Stimulated activated CD4-positive, alpha-beta T cell treated with anti-CD3 and anti-CD28 coated beads, TNF-alpha, amount 100 ng/mL, for 1 hour (primary cell): ENCODE data around the gene MAGT1.
"Not testable (repeated sequence)": the region's sequence is repeated elsewhere in the genome, so short reads cannot be mapped to it uniquely, and the experiment has no call there.

Source experiments
- DNase-seq, 3 donors: peaks; one replicate each; pipeline ENCODE4 v3.0.0-alpha.2; 2020; ENCODE audit warnings: low read depth in 3 of 3, low spot score in 1 of 3

The MAGT1 gene

DNA sequence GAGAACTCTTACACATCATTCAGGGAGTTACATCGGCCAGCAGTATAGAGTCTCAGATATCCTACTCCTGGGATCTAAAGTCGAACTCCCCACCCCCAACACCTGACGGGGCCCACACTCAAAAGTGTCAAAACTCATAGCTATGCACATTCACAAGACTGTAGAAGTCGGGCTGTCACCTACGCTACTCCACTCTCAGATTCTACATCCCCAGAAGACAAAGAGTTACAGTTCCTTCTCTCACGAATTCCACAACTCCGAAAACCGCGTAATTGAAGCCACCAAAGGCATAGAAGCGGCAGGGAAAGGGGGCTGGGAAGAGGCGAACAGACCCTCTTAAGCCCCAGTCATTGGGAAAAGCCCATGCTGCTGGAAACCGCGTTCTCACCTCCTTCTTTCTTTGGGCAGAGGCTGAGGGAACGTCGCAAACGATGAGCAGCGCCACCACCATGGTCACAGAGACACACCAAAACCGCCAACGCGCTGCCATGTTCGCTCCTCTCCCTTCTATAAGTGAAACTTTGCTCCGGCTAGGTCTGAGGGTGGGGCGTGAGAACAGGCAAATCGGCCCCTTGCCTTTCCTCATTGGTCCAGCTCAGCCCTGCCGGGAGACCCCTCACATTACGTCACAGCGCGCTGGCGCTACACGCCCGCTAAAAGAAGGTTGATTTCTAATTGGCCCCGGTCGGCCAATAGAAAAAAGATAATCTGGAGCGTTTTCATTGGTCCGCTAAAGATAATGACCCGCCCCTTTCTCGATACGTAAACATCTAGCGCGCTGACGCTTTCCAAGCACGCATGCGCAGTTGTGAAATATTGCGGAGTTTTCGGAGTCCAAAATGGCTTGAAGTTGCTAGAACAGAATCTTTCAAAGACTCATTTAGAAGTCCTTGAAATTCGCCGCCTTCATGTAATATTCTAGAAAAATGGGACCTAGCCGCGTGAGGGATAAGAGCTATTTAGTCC lies at the start of gene MAGT1:
TSS of gene MAGT1 (minus strand) at position 515 of the 966 bp plus-strand sequence. CDS start at position 490, 25 bp downstream.
- peak; percentile 64 to 81 (median 77) for DNase-seq

DNA sequence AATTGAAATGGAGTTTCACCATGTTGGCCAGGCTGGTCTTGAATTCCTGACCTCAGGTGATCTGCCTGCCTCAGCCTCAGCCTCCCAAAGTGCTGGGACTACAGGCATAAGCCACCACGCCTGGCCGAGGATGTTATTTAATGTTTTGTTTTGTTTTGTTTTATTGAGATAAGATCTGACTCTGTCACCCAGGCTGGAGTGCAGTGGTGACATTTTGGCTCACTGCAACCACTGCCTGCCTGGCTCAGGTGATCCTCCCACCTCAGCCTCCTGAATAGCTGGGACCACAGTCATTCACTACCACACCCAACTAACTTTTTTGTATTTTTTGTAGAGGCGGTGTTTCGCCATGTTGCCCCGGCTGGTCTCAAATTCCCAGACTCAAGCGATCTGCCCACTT lies 49.8 kb upstream of the MAGT1 start:
- not testable (repeated sequence) for DNase-seq

DNA sequence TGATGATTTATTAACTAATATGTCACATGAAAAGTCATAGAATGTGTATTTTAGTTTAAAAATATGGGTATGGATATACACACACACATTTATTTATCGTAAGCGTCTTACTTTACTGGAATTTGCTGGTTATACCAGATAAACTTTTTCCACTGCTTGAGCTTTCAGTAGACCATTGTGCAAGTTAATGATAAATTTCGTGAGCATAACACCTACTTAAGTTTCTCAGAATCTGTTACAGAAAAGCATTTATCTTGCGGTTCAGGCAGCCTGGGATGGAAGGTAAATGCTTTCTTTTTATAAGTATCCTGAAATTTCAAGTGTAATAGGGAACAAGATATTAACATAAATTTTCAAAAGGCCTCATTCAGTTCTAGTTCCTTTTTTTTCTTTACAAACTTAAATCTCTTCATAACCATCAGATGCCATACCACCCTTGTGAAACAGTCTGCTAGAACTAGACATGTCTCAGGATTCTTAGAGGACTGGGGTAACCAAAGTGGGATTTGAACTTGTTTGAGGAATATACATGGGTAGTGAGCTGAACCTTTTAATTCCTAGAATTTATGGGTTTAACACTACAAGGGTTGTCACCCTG lies 42.9 kb upstream of the MAGT1 start:
- no peak for DNase-seq

DNA sequence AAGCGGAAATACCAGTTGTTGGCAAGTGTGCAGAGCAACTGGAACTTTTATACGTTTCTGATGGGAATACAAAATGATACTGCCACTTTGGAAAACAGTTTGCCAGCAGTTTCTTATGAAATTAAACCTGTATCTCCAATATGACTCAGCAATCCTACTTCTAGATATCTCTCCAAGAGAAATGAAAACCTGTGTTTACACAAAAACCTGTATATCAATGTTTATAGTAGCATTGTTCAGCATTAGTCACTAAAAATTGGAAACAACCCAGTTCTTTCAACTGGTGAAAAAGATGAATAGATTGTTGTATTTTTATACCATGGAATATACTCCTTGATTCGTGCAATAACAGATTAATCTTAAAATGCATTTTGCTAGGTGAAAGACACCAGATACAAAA lies 42.1 kb upstream of the MAGT1 start:
- DNase-seq: no peak

DNA sequence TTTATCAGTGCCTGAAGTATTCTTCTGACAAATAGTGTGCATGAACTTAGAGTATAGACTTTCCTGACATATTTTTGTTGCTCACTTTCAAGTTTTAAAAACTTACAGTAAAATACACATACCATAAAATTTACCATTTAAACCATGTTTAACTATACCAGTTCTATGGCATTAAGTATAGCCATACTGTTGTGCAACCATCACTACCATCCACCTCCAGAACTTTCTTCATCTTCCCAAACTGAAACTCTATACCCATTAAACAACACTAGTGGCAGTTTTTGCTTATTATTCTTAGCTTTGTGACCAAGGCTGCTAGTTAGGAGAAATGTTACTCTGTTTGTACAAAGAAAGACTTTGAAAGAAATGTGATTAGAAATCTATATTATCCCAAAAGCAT lies 41.1 kb upstream of the MAGT1 start:
- DNase-seq: no peak

DNA sequence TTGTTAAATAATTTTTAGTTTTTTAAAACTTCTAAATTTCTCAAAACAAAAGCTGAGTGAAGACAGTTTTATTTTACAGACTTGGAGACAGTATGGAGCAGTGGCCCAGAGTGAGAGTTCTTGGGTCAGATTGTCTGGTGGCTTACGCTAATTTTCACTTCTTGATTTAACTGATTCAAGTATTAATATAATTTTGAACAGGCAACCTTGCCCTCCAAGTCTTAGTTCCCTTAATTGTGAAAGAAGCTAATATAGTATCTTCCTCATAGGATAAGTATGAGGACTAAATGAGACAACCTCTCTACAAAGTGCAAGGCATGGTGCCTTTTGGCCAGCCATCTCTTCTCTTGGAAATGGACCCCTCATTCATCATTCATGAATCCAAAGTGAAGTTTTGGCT lies 40.7 kb upstream of the MAGT1 start:
- no peak for DNase-seq

DNA sequence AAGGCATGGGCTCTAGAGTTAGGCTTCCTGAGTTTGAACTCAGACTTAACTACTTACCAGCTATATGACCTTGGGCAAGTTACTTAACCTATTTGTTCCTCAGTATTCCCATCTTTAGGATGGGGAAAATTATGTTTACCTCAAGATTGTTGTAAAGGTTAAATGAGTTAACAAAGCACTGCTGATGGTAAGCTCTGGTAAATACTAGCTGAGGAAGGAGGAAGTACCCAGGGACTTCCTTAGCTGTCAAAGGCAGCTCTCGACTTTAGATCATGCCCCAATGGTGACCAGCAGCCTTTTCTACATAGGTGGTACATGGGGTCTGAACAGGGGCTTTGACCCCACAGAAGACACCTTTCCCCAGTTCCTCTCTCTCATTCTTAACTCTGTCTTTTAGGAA lies 35.3 kb upstream of the MAGT1 start:
- DNase-seq: no peak

DNA sequence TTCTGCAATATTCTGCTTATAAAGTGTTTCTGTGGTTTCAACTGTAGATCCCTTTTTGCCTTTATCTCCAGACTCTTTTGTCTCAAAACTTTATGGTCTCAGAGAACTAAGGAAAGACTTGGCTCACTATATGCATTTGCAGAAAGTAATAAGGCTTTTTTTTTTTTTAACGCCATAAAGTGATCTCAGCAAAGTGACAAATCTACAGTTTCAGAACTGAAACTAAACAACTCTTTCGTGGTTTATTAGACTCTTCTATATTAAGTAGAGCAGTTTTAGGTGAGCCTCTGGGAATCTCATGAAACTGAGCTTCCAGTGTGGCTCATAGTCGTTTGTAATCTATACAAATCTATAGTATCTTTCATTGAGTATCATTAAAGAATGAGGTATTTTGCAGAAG lies 30.5 kb upstream of the MAGT1 start:
- no peak for DNase-seq

DNA sequence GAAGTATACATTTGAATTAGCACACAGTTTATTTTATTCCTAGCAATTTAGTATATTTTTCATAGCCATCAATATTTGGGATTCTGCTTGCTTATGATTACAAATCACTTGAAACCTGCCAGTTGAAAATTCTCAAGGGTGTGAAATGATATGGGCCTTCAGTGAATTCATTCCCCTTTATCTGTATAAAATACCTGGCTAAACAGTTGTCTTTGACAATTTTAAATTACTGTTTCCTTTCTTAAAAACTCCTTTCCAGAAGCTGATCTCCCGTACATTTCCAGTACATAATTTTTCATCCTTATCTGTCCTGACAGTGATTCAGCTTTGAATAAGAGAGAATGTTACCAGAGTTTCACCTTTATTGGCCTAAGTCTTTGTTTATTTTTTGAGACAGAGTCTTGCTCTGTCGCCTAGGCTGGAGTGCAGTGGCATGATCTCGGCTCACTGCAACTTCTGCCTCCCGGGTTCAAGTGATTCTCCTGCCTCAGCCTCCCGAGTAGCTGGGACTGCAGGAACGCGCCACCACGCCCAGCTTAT lies 29.2 kb upstream of the MAGT1 start:
- DNase-seq: no peak

DNA sequence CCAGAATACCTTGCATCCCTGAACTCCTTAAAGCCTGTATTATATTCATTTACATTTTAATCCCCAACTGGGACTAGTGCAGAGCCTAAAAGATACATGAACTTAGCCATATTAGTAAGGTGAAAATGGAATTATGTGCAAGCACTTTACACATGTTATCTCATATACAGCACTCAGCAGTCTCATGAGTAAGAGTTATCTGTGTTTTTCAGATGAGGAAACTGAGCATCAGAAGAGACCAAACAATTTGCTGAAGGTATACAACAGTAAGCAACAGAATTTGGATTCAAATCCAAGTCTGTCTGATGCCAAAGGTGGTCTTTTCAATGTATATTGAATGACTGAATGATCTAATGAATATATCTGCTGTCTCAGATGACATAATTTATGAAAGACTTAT lies 27.6 kb upstream of the MAGT1 start:
- no peak for DNase-seq

DNA sequence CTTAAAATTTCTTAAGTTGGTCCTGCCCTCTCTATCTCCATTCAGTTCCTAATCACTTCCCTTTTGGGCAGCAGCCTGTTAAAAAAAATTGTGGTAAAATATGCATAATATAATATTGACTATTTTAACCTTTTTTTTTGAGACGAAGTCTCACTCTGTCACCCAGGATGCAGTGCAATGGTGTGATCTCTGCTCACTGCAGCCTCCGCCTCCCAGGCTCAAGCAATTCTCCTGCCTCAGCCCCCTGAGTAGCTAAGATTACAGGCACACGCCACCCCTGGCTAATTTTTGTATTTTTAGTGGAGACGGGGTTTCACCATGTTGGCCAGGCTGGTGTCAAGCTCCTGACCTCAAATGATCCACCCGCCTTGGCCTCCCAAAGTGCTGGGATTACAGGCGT lies 24.1 kb upstream of the MAGT1 start:
- not testable (repeated sequence) for DNase-seq

DNA sequence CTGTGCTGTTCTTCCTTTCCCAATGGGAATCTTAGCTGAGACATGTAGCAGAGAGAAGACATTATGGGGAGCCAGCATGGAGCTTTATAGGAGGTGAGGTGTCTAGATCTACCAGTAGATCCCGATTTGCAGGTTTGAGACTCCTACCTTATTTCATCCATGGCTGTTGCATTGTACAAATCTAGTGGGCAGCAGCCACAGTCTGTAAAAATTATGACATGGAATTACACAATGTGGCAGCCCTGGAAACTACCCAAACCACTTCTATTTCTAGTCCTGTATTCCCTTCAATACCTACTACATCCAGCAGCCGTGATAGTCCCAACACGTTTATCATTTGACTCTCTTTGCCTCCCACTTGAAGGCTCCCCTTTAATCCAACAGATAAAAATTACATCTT lies 23.3 kb upstream of the MAGT1 start:
- no peak for DNase-seq

DNA sequence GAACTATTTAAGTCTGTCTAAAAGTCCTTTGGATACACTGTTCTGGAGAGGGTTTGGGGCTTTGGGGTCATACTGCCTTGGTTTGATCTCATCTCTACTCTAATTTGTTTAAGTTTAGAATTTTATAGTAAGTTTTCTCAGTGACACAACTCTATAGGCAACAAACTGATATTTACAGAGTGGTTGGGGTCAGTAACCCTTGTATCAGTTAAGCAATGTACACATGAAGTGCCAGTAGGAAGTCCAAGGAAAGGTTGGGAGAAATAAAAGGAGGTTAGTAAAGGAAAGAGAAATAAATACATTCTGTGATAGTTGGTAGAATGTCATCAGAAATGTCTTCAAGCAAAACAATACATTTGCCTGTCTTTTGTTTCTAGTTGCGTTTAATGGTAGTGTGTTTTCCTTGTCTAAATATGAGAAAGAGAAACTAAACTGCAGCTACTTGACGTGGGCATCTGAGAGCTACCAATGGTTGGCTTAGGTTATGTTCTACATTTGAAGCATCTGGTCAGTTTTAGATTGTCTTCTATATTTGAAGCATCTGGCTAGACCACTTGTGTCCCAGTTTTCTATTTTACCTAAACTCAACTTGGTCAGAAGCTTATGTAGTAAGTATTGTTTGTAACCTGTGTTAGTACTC lies 22.2 kb upstream of the MAGT1 start:
- no peak for DNase-seq

DNA sequence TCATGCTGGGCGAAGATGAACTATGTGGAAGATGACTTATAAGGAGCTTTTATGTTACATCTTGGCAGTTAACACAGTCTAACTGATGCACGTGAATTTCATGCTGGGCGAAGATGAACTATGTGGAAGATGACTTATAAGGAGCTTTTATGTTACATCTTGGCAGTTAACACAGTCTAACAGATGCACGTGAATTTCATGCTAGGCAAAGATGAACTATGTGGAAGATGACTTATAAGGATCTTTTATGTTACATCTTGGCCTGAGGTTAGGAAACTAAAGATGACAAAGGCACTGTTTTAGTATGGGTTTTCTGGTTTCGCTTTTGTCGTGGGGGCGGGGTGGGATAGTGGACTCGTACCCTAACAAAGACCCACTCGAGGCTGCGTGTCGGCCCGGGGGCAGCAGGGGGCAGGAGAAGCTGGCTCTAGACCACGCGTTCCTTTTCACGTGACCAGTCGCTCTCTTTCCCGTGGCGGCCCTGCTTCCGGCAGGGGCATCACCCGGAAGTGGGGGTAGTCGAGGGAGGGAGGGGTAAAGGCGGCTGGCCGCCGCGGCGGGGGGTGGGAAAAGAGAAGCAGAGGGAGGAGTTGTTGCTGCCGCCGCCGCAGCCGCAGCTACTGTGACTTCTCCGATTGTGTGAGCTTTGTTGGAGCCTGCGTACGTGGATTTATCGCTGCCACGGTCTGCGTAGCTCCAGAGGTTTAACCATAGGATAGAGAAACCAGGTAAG lies 15.0 kb upstream of the MAGT1 start, which contains the start of gene ATP7A:
TSS of gene ATP7A (plus strand) at position 586 of the 733 bp plus-strand sequence. CDS start 60,949 bp downstream, outside the sequence.
- peak; percentile 76 to 80 (median 78) for DNase-seq

DNA sequence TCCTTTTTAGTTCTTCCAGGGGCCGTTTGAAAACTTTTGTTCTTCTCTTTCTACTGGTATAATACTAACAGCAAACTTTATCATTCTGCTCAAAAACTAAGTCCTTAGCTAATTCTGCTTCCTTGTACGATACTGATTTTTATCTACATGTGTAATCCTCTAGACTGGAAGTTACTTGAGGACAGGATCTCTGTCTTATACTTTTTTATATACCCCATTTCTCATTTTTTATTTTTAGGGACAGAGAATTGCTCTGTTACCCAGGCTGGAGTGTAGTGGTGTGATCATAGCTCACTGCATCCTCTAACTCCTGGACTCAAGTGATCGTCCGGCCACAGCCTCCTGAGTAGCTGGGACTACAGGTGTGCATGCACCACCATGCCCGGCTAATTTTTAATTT lies 6.3 kb upstream of the MAGT1 start:
- no peak for DNase-seq

DNA sequence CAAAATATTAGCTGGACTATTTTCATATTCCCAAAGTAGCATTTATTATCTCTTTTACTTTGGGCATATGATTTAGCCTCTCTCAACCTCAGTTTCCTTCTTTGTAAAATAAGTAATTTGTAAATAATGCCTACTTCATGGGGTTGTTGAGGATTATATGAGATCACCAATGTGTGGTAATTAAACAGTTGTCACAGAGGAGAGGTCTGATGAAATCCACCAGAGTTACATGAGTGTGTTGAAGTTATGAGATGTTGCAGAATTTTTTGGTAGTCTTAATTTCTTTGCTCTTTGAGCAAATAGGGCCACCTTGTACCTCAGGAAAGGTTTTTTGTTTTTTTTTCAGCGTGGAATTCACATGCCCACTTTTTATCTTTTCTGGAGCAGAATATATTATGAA lies 5.5 kb upstream of the MAGT1 start:
- no peak for DNase-seq

DNA sequence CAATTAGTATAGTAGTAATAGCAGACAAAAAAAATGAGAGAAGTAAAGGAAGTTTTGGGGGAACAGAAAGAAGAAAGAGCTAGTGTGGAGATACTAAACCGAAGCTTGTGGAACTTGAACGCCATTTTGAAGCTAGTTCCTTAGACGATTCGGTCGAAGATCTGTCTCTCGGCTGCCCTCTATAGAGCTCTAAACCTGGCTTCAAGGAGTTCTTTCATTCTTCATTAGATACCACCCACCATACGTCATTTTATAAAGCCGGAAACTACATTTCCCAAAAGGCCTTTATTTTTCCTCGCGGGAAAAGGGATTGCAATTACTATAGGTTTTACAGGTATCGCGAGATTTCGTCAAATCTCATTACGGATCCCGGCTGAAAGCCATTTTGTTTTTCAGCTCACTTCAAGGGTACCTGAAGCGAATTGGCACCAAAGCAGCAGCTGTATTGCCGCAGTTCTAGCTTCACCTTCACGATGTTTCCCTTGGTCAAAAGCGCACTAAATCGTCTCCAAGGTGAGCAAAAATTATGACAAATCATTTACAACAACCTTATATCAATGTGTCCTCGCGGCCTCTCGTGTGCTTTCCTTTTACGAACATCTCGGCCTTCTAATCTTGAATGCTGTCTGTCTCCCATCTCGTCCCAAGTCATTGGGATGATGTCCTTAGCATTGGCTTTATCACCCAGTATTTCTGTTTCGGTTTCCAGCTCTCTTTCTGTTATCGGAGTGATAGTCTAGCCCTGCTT lies 4.0 kb upstream of the MAGT1 start, which contains the start of gene COX7B:
TSS of gene COX7B (plus strand) at position 388 of the 748 bp plus-strand sequence. CDS start at position 474, 86 bp downstream.
- peak in 2 of 3 donors; percentile 21 to 36 for DNase-seq

DNA sequence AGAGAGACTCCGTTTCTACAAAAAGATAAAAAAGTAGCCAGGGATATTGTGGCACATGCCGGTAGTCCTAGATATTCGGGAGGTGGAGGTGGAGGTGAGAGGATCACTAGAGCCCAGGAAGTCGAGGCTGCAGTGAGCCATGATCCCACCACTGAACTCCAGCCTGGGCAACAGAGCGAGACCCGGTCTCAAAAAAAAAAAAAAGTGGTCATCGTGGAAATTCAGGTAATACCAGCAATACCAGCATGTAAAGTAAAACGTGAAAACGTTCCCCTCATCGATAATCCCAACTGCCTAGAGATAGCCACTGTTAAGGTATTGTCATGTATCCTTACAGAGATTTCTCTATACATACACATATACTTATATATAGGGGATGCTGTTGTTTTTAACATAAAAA lies 1.5 kb downstream of the MAGT1 start:
- DNase-seq: no peak

DNA sequence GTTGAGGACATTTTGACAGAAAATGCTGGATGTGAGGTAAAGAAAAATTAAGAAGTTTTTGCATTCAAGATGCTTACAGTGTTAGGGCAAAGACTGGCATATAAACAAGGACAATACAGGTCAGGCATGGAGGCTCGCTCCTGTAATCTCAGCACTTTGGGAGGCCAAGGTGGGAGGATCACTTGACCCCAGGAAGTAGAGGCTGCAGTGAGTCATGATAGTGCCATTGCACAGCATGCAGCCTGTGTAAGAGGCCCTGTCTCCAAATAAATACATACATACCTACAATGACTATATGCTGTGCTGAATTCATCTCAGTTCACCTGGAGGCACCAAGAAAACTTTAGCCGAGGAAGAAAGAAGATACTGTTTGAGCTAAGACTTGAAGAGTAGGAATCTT lies 2.3 kb downstream of the MAGT1 start:
- no peak for DNase-seq

DNA sequence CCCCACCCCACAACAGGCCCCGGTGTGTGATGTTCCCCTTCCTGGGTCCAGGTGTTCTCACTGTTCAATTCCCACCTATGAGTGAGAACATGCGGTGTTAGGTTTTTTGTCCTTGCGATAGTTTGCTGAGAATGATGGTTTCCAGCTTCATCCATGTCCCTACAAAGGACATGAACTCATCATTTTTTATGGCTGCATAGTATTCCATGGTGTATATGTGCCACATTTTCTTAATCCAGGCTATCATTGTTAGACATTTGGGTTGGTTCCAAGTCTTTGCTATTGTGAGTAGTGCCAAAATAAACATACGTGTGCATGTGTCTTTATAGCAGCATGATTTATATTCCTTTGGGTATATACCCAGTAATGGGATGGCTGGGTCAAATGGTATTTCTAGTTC lies 13.8 kb downstream of the MAGT1 start:
- DNase-seq: not testable (repeated sequence)
